WTC11 (cell line): Measurements from ENCODE around the gene NR1D1. TPM values are rescaled to one million over a fixed set of nuclear protein-coding genes. Genes with fewer than 3 reads are reported as not detected.

Experiments used
- ATF1 ChIP-seq: sonication (generic); formaldehyde crosslinking; IDR thresholded peaks from 2 replicates; pipeline ENCODE4 v1.8.1; 2023; ENCODE audit warnings: mild to moderate bottlenecking, moderate library complexity, missing genetic modification reagents
- ELF4 ChIP-seq: sonication (generic); formaldehyde crosslinking; IDR thresholded peaks from 2 replicates; pipeline ENCODE4 v1.8.1; 2022; ENCODE audit warnings: low read depth, mild to moderate bottlenecking, moderate library complexity, missing genetic modification reagents
- ETV6 ChIP-seq: sonication (generic); formaldehyde crosslinking; IDR thresholded peaks from 2 replicates; pipeline ENCODE4 v1.8.1; 2022; ENCODE audit warnings: mild to moderate bottlenecking, missing genetic modification reagents
- FOXK1 ChIP-seq: sonication (generic); formaldehyde crosslinking; IDR thresholded peaks from 2 replicates; pipeline ENCODE4 v1.8.0; 2022; ENCODE audit warnings: mild to moderate bottlenecking, moderate library complexity, missing genetic modification reagents
- FOXP1 ChIP-seq: sonication (generic); formaldehyde crosslinking; IDR thresholded peaks from 2 replicates; pipeline ENCODE4 v1.8.0; 2022; ENCODE audit warnings: missing genetic modification reagents, mild to moderate bottlenecking, moderate library complexity, borderline replicate concordance
- GABPB1 ChIP-seq: sonication (generic); formaldehyde crosslinking; IDR thresholded peaks from 2 replicates; pipeline ENCODE4 v1.8.1; 2023; ENCODE audit warnings: mild to moderate bottlenecking, missing genetic modification reagents
- GTF2I ChIP-seq: fragments of 250-450 bp; sonication (Bioruptor Pico); conservative IDR thresholded peaks from 2 replicates; pipeline ENCODE4 v1.4.0; 2021; ENCODE audit warnings: mild to moderate bottlenecking
- JAZF1 ChIP-seq: fragments of 250-450 bp; sonication (Bioruptor Pico); IDR thresholded peaks from 2 replicates; pipeline ENCODE4 v1.9.0; 2021; ENCODE audit warnings: moderate library complexity, mild to moderate bottlenecking, inconsistent platforms
- KAT7 ChIP-seq: sonication (generic); formaldehyde crosslinking; IDR thresholded peaks from 2 replicates; pipeline ENCODE4 v1.8.1; 2023; ENCODE audit warnings: missing genetic modification reagents, mild to moderate bottlenecking, borderline replicate concordance
- NFE2L1 ChIP-seq: sonication (generic); formaldehyde crosslinking; IDR thresholded peaks from 2 replicates; pipeline ENCODE4 v1.8.1; 2023; ENCODE audit warnings: missing genetic modification reagents
- NR2C2 ChIP-seq: sonication (generic); formaldehyde crosslinking; IDR thresholded peaks from 2 replicates; pipeline ENCODE4 v1.8.0; 2022; ENCODE audit warnings: mild to moderate bottlenecking, missing genetic modification reagents
- RELA ChIP-seq: sonication (generic); formaldehyde crosslinking; IDR thresholded peaks from 2 replicates; pipeline ENCODE4 v1.8.1; 2022; ENCODE audit warnings: missing genetic modification reagents, mild to moderate bottlenecking, borderline replicate concordance
- RORB ChIP-seq: fragments of 250-450 bp; sonication (Bioruptor Pico); IDR thresholded peaks from 2 replicates; pipeline ENCODE4 v1.9.0; 2021; ENCODE audit warnings: mild to moderate bottlenecking
- SOX15 ChIP-seq: fragments of 250-450 bp; sonication (Bioruptor Pico); IDR thresholded peaks from 2 replicates; pipeline ENCODE4 v1.9.0; 2021; ENCODE audit warnings: mild to moderate bottlenecking
- ZNF671 ChIP-seq: fragments of 250-450 bp; sonication (Bioruptor Pico); IDR thresholded peaks from 2 replicates; pipeline ENCODE4 v1.8.0; 2021; ENCODE audit warnings: mild to moderate bottlenecking
- total RNA-seq: library from RNA; stranded (reverse); gene quantifications from 3 replicates; pipeline ENCODE4 v1.2.3, GENCODE V29; 2021
- TF ChIP-seq, protein P1 (sequence below): fragments of 250-450 bp; sonication (Bioruptor Pico); IDR thresholded peaks from 2 replicates; pipeline ENCODE4 v2.1.2; 2022; ENCODE audit warnings: mild to moderate bottlenecking, moderate library complexity
- TF ChIP-seq, protein P2 (sequence below): fragments of 250-450 bp; sonication (Bioruptor Pico); IDR thresholded peaks from 2 replicates; pipeline ENCODE4 v1.8.0; 2021; ENCODE audit warnings: mild to moderate bottlenecking
- TF ChIP-seq, protein P3 (sequence below): sonication (generic); formaldehyde crosslinking; IDR thresholded peaks from 2 replicates; pipeline ENCODE4 v1.8.0; 2023; ENCODE audit warnings: missing genetic modification reagents, mild to moderate bottlenecking, borderline replicate concordance
- TF ChIP-seq, protein P4 (sequence below): sonication (generic); formaldehyde crosslinking; IDR thresholded peaks from 2 replicates; pipeline ENCODE4 v1.8.1; 2022; ENCODE audit warnings: low read depth, missing genetic modification reagents, borderline replicate concordance
- TF ChIP-seq, protein P5 (sequence below): sonication (generic); formaldehyde crosslinking; IDR thresholded peaks from 2 replicates; pipeline ENCODE4 v1.8.0; 2023; ENCODE audit warnings: missing genetic modification reagents
- TF ChIP-seq, protein P6 (sequence below): sonication (generic); formaldehyde crosslinking; IDR thresholded peaks from 2 replicates; pipeline ENCODE4 v1.8.1; 2023; ENCODE audit warnings: mild to moderate bottlenecking, missing genetic modification reagents
- TF ChIP-seq, protein P7 (sequence below): sonication (generic); formaldehyde crosslinking; IDR thresholded peaks from 2 replicates; pipeline ENCODE4 v1.8.1; 2023; ENCODE audit warnings: mild to moderate bottlenecking, missing genetic modification reagents, moderate library complexity
- TF ChIP-seq, protein P8 (sequence below): fragments of 250-450 bp; sonication (Bioruptor Pico); IDR thresholded peaks from 2 replicates; pipeline ENCODE4 v1.9.0; 2021; ENCODE audit warnings: moderate library complexity, mild to moderate bottlenecking, inconsistent platforms, borderline replicate concordance

The NR1D1 gene
- total RNA-seq, 1 experiment from 2014 or later, result 5.6 TPM

DNA sequence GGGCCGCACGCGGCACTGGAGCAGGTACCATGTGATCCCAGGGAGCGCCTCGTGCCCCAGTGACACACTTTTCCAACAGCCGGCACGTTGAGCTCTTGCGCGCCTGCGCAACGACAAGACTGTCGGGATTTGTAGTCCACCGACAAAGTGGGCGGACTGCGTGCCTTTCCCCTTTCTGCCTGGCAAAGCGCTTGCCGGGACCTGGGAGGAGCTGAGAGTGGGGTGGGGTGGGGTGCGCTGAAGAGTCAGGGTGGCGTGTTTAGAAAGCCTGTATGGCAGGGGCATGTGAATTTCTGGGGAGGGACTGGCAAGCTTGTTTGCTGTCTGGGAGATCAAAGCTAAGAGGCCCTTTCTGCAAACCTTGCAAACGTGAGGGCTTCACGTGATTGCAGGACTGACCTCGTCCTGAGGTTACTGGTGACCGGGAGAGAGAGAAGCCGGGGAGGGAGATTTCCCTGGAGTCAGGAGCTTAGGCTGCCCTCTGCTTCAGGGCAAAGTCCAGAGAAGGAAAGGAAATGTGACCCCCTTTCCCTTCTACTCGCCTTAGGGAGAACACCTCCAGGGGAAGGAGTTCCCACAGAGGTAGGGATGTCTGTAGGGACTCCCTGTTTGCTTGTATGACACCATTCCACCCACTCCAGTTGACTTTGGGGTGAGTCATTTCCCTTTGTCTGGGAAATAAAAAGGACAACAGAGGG lies 429 bp upstream of the NR1D1 start (continued):
- TF ChIP-seq KAT7 (CRISPR knock-in tag) (no peak), FOXK1 (CRISPR knock-in tag) (peak; percentile 99), NFE2L1 (CRISPR knock-in tag) (peak; percentile 98), GTF2I (CRISPR knock-in tag) (no peak), RORB (CRISPR knock-in tag) (no peak), SOX15 (CRISPR knock-in tag) (no peak), JAZF1 (CRISPR knock-in tag) (no peak), ZNF671 (CRISPR knock-in tag) (no peak), GABPB1 (peak; percentile 87), FOXP1 (CRISPR knock-in tag) (peak; percentile 99), ATF1 (CRISPR knock-in tag) (0 out of 2 replicates have a peak, but pooled peaks have one; percentile 60), RELA (peak; percentile 96), ELF4 (CRISPR knock-in tag) (peak; percentile 85; the same call in 1 of the 2 replicates), ETV6 (peak; percentile 100), NR2C2 (CRISPR knock-in tag) (peak; percentile 71)
- TF ChIP-seq, protein P1, sequence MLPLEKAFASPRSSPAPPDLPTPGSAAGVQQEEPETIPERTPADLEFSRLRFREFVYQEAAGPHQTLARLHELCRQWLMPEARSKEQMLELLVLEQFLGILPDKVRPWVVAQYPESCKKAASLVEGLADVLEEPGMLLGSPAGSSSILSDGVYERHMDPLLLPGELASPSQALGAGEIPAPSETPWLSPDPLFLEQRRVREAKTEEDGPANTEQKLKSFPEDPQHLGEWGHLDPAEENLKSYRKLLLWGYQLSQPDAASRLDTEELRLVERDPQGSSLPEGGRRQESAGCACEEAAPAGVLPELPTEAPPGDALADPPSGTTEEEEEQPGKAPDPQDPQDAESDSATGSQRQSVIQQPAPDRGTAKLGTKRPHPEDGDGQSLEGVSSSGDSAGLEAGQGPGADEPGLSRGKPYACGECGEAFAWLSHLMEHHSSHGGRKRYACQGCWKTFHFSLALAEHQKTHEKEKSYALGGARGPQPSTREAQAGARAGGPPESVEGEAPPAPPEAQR, result no peak
- TF ChIP-seq, protein P2, sequence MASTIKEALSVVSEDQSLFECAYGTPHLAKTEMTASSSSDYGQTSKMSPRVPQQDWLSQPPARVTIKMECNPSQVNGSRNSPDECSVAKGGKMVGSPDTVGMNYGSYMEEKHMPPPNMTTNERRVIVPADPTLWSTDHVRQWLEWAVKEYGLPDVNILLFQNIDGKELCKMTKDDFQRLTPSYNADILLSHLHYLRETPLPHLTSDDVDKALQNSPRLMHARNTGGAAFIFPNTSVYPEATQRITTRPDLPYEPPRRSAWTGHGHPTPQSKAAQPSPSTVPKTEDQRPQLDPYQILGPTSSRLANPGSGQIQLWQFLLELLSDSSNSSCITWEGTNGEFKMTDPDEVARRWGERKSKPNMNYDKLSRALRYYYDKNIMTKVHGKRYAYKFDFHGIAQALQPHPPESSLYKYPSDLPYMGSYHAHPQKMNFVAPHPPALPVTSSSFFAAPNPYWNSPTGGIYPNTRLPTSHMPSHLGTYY (CRISPR knock-in tag), result no peak
- TF ChIP-seq, protein P3, sequence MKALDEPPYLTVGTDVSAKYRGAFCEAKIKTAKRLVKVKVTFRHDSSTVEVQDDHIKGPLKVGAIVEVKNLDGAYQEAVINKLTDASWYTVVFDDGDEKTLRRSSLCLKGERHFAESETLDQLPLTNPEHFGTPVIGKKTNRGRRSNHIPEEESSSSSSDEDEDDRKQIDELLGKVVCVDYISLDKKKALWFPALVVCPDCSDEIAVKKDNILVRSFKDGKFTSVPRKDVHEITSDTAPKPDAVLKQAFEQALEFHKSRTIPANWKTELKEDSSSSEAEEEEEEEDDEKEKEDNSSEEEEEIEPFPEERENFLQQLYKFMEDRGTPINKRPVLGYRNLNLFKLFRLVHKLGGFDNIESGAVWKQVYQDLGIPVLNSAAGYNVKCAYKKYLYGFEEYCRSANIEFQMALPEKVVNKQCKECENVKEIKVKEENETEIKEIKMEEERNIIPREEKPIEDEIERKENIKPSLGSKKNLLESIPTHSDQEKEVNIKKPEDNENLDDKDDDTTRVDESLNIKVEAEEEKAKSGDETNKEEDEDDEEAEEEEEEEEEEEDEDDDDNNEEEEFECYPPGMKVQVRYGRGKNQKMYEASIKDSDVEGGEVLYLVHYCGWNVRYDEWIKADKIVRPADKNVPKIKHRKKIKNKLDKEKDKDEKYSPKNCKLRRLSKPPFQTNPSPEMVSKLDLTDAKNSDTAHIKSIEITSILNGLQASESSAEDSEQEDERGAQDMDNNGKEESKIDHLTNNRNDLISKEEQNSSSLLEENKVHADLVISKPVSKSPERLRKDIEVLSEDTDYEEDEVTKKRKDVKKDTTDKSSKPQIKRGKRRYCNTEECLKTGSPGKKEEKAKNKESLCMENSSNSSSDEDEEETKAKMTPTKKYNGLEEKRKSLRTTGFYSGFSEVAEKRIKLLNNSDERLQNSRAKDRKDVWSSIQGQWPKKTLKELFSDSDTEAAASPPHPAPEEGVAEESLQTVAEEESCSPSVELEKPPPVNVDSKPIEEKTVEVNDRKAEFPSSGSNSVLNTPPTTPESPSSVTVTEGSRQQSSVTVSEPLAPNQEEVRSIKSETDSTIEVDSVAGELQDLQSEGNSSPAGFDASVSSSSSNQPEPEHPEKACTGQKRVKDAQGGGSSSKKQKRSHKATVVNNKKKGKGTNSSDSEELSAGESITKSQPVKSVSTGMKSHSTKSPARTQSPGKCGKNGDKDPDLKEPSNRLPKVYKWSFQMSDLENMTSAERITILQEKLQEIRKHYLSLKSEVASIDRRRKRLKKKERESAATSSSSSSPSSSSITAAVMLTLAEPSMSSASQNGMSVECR, result peak; percentile 99
- TF ChIP-seq, protein P4, sequence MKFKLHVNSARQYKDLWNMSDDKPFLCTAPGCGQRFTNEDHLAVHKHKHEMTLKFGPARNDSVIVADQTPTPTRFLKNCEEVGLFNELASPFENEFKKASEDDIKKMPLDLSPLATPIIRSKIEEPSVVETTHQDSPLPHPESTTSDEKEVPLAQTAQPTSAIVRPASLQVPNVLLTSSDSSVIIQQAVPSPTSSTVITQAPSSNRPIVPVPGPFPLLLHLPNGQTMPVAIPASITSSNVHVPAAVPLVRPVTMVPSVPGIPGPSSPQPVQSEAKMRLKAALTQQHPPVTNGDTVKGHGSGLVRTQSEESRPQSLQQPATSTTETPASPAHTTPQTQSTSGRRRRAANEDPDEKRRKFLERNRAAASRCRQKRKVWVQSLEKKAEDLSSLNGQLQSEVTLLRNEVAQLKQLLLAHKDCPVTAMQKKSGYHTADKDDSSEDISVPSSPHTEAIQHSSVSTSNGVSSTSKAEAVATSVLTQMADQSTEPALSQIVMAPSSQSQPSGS (CRISPR knock-in tag), result 0 out of 2 replicates have a peak, but pooled peaks have one; percentile 73
- TF ChIP-seq, protein P5, sequence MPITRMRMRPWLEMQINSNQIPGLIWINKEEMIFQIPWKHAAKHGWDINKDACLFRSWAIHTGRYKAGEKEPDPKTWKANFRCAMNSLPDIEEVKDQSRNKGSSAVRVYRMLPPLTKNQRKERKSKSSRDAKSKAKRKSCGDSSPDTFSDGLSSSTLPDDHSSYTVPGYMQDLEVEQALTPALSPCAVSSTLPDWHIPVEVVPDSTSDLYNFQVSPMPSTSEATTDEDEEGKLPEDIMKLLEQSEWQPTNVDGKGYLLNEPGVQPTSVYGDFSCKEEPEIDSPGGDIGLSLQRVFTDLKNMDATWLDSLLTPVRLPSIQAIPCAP (CRISPR knock-in tag), result peak; percentile 98
- TF ChIP-seq, protein P6, sequence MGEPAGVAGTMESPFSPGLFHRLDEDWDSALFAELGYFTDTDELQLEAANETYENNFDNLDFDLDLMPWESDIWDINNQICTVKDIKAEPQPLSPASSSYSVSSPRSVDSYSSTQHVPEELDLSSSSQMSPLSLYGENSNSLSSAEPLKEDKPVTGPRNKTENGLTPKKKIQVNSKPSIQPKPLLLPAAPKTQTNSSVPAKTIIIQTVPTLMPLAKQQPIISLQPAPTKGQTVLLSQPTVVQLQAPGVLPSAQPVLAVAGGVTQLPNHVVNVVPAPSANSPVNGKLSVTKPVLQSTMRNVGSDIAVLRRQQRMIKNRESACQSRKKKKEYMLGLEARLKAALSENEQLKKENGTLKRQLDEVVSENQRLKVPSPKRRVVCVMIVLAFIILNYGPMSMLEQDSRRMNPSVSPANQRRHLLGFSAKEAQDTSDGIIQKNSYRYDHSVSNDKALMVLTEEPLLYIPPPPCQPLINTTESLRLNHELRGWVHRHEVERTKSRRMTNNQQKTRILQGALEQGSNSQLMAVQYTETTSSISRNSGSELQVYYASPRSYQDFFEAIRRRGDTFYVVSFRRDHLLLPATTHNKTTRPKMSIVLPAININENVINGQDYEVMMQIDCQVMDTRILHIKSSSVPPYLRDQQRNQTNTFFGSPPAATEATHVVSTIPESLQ (CRISPR knock-in tag), result 0 out of 2 replicates have a peak, but pooled peaks have one; percentile 71
- TF ChIP-seq, protein P7, sequence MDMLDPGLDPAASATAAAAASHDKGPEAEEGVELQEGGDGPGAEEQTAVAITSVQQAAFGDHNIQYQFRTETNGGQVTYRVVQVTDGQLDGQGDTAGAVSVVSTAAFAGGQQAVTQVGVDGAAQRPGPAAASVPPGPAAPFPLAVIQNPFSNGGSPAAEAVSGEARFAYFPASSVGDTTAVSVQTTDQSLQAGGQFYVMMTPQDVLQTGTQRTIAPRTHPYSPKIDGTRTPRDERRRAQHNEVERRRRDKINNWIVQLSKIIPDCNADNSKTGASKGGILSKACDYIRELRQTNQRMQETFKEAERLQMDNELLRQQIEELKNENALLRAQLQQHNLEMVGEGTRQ, result peak; percentile 93
- TF ChIP-seq, protein P8, sequence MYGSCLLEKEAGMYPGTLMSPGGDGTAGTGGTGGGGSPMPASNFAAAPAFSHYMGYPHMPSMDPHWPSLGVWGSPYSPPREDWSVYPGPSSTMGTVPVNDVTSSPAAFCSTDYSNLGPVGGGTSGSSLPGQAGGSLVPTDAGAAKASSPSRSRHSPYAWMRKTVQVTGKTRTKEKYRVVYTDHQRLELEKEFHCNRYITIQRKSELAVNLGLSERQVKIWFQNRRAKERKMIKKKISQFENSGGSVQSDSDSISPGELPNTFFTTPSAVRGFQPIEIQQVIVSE (CRISPR knock-in tag), result no peak
